Adrenal gland (tissue), 5 donors: ENCODE measurements around the gene GPSM1.

Source experiments
- CTCF ChIP-seq, 6 experiments: fragments of 450-650 bp in 4 of 6; fragments of 200-600 bp in 2 of 6; sonication (generic) in 1 of 6; IDR thresholded peaks; 1 replicate in 5 of 6; 2 replicates in 1 of 6; pipeline versions ENCODE4 v1.5.1 to v1.8.0; 2016 to 2021; ENCODE audit warnings: antibody characterized with exemption in 6 of 6, mild to moderate bottlenecking in 2 of 6, moderate library complexity in 1 of 6
- POLR2A ChIP-seq, 2 donors: fragments of 450-650 bp; IDR thresholded peaks; one replicate each; pipeline ENCODE4 v1.6.1; 2017; ENCODE audit warnings: antibody characterized with exemption in 2 of 2, mild to moderate bottlenecking in 2 of 2, moderate library complexity in 1 of 2
- donor health status: DM: no; HTN: no; CAD: no.

- TF ChIP-seq CTCF (IDR thresholded peaks at IDR 0.05), result no peak
- no peak for TF ChIP-seq POLR2A (IDR thresholded peaks at IDR 0.05)
Measured at GRCh38 chr9:136370687-136371532, 43.6 kb downstream of the GPSM1 start.
